NCI-H1105 (cell line): ENCODE measurements around the gene TNNI2.
A peak's percentile ranks its signal among the peaks of the same experiment; 100 is the strongest.
"Not testable (repeated sequence)": the region's sequence is repeated elsewhere in the genome, so short reads cannot be mapped to it uniquely, and the experiment has no call there.

Experiments used
- DNase-seq: peaks from one replicate; lab custom pipeline; 2025; lab: John Stamatoyannopoulos, UW

TNNI2 gene

GRCh38 chr11:1875093-1875850, 36.5 kb downstream of the TNNI2 start:
- DNase-seq, result peak; percentile 60

- DNase-seq, result peak; percentile 60
Observed at GRCh38 chr11:1875851-1876301, 37.1 kb downstream of the TNNI2 start.

GRCh38 chr11:1876361-1877063, 37.7 kb downstream of the TNNI2 start:
- peak; percentile 10 for DNase-seq

GRCh38 chr11:1877211-1878136, 38.7 kb downstream of the TNNI2 start:
- peak; percentile 69 for DNase-seq

- no peak for DNase-seq
Observed at GRCh38 chr11:1878137-1879031, 39.6 kb downstream of the TNNI2 start.

GRCh38 chr11:1879342-1879940, 40.7 kb downstream of the TNNI2 start:
- no peak for DNase-seq

- no peak for DNase-seq
Observed at GRCh38 chr11:1879941-1880720, 41.4 kb downstream of the TNNI2 start.

GRCh38 chr11:1880746-1881441, 42.1 kb downstream of the TNNI2 start:
- no peak for DNase-seq

- DNase-seq, result no peak
Observed at GRCh38 chr11:1881442-1882264, 42.9 kb downstream of the TNNI2 start.

GRCh38 chr11:1882265-1883238, 43.8 kb downstream of the TNNI2 start:
- DNase-seq, result peak; percentile 79

- DNase-seq, result no peak
Observed at GRCh38 chr11:1883346-1884302, 44.8 kb downstream of the TNNI2 start.

GRCh38 chr11:1884303-1884700, 45.5 kb downstream of the TNNI2 start:
- DNase-seq, result no peak

GRCh38 chr11:1886551-1886950, 47.8 kb downstream of the TNNI2 start:
- not testable (repeated sequence) for DNase-seq

- DNase-seq, result no peak
Observed at GRCh38 chr11:1887451-1888346, 48.9 kb downstream of the TNNI2 start.

GRCh38 chr11:1888347-1888753, 49.6 kb downstream of the TNNI2 start:
- DNase-seq, result no peak
